Stimulated activated naive B cell treated with anti-CD40 and anti-IgM and Interleukin-4, amounts not matched to agents 10 μg/mL and 1 μg/mL and 100 μg/mL, for 72 hours (primary cell): ENCODE data around the gene OCA2.
A peak's percentile ranks its signal among the peaks of the same experiment; 100 is the strongest.

Source experiments
- ATAC-seq, 2 donors: fragments of 150-1000 bp; cut with Tn5 transposase; replicated peaks; 2 replicates each; pipeline ENCODE4 v1.10.0; 2021; ENCODE audit warnings: moderate library complexity in 1 of 2
- DNase-seq: peaks from one replicate; pipeline ENCODE4 v3.0.0; 2021
- H3K27ac Mint-ChIP-seq: one replicate; pipeline ENCODE4 v1.8.0; 2022; ENCODE audit warnings: mild to moderate bottlenecking, mixed read lengths
- H3K27me3 Mint-ChIP-seq, 2 donors: one replicate each; pipeline ENCODE4 v1.8.0; 2022; ENCODE audit warnings: mixed read lengths in 2 of 2
- H3K36me3 Mint-ChIP-seq, 2 donors: one replicate each; pipeline ENCODE4 v1.8.0; 2022; ENCODE audit warnings: mixed read lengths in 2 of 2, mild to moderate bottlenecking in 1 of 2
- H3K4me1 Mint-ChIP-seq, 2 donors: one replicate each; pipeline ENCODE4 v1.8.0; 2022; ENCODE audit warnings: mixed read lengths in 2 of 2, mild to moderate bottlenecking in 1 of 2
- H3K4me3 Mint-ChIP-seq, 2 donors: one replicate each; pipeline ENCODE4 v1.8.0; 2022; ENCODE audit warnings: mild to moderate bottlenecking in 2 of 2, mixed read lengths in 2 of 2, moderate library complexity in 1 of 2
- H3K9me3 Mint-ChIP-seq, 2 donors: one replicate each; pipeline ENCODE4 v1.8.0; 2022; ENCODE audit warnings: mixed read lengths in 2 of 2, mild to moderate bottlenecking in 1 of 2

The OCA2 gene

DNA sequence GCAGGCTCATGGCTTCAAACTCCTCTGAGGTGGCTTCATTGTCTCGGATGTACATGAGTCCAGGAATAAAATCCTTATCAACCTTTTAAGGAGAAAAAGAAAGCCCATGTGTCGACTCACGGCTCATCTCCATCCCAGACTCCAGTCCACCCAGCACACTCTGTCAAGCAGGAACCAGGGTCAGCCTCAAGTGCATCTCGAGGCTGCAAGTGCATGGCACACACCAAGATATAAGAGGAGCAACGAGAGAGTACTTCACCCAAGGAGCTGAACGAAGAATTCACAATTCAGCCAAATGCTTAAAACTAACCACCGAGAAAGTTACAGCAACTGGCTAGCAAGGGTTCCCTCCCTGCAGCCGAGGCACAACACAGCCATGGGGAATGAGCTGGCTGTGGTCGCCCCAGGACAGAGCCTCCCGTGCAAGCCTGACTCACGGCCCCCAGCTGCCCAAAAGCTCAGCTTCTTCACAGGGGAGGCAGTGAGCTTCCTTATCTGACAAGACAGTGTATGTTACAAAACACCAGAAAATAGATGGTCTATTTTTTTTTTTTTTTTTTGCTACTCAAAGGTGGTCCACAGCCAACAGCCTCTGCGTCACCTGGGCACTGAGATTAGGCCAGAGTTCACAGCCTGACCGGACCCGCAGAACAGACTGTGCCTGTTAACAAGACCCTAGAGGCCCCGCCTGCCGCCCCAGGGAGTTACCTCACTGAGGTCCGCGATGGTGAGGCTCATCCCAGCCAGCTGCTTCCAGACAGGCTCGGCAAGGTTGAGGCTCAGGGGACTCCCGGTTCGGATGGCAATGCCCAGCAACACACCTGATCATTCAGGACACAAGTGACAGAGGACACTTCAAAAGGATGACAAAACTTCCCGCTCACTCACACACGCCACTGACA lies 15.9 kb upstream of the OCA2 start:
- ATAC-seq (no peak), DNase-seq (no peak)
- Mint-ChIP-seq H3K4me1 (no peaks in the 10 kb centered on the region), H3K27me3 (no peaks in the 10 kb centered on the region), H3K27ac (no peak overlapping the region), H3K9me3 (no peaks in the 10 kb centered on the region), H3K4me3 (no peak overlapping the region), H3K36me3 (peaks cover 39 to 67% of the 10 kb centered on the region in 2 donors)

DNA sequence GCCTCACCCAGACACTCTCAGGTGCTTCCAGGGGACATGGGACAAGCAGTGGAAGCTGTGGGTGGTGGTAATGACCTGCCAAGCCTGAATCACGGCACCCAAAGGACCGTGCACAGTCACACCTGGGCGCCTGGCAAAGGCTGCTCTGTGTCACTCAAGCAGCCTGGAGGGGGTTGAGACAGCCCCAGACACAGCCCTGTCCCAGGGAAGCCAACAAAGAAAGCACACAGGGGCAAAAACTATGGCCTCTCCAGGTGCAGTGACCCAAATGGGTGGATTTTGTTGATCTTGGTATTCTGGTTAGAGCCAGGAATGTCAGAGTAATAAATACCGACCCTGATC lies 15.0 kb upstream of the OCA2 start:
- Mint-ChIP-seq H3K27ac (no peak overlapping the region), H3K9me3 (no peaks in the 10 kb centered on the region), H3K4me1 (no peaks in the 10 kb centered on the region), H3K4me3 (no peak overlapping the region), H3K27me3 (no peaks in the 10 kb centered on the region), H3K36me3 (peaks cover 39 to 67% of the 10 kb centered on the region in 2 donors)
- ATAC-seq, result no peak
- DNase-seq, result no peak

DNA sequence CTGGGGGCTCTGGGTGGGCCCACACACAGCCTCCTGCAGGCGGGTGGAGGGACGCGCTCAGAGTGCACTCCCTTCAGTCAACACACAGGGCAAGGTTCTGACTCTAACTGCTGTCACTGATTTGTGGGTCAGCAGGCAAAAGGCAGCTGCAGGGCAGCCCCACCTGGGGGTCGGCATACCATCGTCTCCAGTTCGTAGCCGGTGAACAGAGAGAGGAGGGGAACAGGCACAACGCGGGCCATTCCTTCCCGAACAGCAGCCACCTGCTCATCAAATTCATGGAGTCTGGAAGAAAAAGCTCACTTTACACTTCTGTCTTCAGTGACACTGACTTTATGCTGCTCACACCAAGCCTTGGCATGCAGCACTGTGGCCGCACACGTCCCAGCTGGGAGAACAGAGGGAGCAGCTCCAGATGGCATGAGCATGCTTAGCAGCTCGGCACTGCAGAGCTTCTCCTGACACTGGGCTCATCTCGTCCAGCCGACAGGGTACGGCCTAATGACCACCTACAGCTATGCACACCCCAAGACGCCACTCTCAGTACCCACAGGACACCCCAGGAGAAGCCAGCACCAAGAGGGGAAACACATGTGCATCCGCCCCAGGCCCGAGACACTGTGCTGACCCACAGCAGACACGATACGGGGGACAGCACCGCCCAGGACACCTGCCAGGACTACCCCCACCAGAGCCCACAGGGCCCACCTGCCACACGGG lies 14.4 kb upstream of the OCA2 start:
- Mint-ChIP-seq H3K27ac (no peak overlapping the region), H3K27me3 (no peaks in the 10 kb centered on the region), H3K4me3 (no peak overlapping the region), H3K4me1 (no peaks in the 10 kb centered on the region), H3K9me3 (no peaks in the 10 kb centered on the region), H3K36me3 (peaks cover 39 to 63% of the 10 kb centered on the region in 2 donors)
- DNase-seq (no peak), ATAC-seq (no peak)

DNA sequence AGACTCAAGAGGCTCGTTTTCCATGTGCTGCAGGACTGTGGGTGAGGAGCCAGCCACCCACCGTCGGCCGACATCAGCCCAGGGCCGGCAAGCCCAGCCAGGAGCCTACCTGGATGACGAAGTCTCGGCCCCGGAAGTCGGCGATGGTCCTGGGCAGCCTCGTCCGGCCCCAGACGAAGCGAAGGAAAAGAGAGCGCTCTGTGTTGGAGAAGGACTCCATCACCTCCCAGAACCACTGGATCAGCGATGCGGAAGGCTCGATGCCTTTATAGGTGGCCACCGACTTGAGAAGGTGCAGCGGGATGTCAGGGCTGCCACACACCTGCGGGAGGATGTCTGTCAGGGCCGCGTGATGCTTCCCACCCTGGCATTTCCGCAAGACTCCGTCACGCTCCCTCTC lies 13.8 kb upstream of the OCA2 start:
- DNase-seq (no peak), ATAC-seq (no peak)
- H3K36me3 Mint-ChIP-seq, result peaks cover 38 to 58% of the 10 kb centered on the region in 2 donors
- H3K4me3 Mint-ChIP-seq, result no peak overlapping the region
- peaks cover 0 to under 1% of the 10 kb centered on the region in 2 donors for H3K27me3 Mint-ChIP-seq
- H3K27ac Mint-ChIP-seq, result no peak overlapping the region
- no peaks in the 10 kb centered on the region for H3K9me3 Mint-ChIP-seq
- H3K4me1 Mint-ChIP-seq, result no peaks in the 10 kb centered on the region

DNA sequence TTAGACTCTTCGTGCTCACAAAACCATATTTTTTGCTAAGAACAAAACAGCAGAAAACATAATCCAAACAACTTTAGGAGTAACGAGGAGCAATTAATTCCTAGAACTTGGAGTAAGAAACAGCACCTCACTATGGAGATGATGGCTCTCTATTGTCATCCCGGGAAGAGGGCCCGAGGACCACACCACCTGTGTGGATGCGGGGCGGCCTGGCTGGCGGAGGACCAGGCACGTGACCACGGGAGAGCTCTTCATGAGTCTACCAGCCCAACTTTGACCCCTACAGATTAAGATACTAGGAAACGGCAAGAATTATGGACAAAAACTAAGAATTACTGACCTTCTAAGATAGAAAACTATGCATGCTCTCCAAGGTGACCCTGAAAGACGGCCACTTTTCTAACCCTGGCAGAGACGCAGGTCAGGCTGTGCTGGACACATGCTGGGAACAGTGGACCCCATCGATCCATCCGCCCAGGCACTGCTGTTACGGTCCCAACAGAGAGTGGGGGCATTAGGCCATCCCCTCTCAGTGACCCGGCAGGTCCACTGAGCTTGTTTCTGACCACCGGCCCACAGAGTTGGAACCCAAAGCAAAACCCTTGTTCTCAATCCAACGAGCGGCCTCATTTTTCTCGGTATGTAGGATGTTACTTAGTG lies 13.1 kb upstream of the OCA2 start:
- Mint-ChIP-seq H3K27ac (no peak overlapping the region), H3K4me1 (peaks cover under 1 to 2% of the 10 kb centered on the region in 2 donors), H3K9me3 (no peaks in the 10 kb centered on the region), H3K36me3 (peaks cover 33 to 51% of the 10 kb centered on the region in 2 donors), H3K4me3 (no peak overlapping the region), H3K27me3 (peaks cover 0 to 5% of the 10 kb centered on the region in 2 donors)
- no peak for ATAC-seq
- no peak for DNase-seq

DNA sequence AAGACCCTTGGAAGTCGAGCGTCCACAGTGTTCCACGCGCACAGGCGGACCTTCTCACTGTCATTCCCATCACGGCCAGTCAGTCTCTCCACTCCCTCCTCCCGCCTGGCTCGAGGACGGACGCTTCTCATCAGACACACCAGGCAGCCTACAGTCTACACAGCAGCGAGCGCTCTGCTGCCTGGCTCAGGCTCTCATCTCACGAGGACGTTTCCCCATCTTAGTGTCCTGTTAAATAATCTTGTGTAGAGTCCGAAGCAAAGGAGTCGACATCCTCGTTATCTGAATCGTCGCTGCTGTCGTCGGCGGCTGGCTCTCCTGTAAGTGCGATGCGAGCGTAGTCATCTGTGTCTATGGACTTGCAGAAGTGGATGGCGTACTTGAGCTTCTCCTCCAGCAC lies 12.4 kb upstream of the OCA2 start:
- DNase-seq, result no peak
- Mint-ChIP-seq H3K27ac (no peak overlapping the region), H3K9me3 (no peaks in the 10 kb centered on the region), H3K4me1 (peaks cover 2 to 5% of the 10 kb centered on the region in 2 donors), H3K27me3 (peaks cover 0 to 8% of the 10 kb centered on the region in 2 donors), H3K36me3 (peaks cover 32 to 50% of the 10 kb centered on the region in 2 donors), H3K4me3 (no peak overlapping the region)
- no peak for ATAC-seq

DNA sequence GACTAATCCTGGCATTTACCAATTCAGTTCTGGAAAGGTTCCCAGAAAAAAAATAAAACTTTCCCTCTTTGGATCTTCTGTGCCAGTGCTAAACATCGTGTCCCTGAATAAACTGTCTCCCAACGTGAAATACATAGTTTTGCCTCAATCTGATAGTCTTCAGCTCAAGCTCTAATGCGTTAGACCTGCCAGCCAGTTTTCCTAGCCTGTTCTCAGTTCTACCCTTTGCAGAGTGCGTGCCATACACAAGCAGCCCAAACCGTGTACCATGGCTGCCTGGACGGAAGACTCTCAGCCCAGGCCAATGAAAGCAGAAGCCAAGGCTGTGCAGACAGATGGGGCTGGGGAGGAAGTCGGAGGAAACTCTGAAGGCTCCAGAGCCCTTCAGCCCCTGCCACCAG lies 11.4 kb upstream of the OCA2 start:
- ATAC-seq (no peak), DNase-seq (no peak)
- H3K4me1 Mint-ChIP-seq, result peaks cover 10 to 12% of the 10 kb centered on the region in 2 donors
- no peaks in the 10 kb centered on the region for H3K9me3 Mint-ChIP-seq
- no peak overlapping the region for H3K27ac Mint-ChIP-seq
- peaks cover 10 to 16% of the 10 kb centered on the region in 2 donors for H3K27me3 Mint-ChIP-seq
- H3K36me3 Mint-ChIP-seq, result peaks cover 22 to 46% of the 10 kb centered on the region in 2 donors
- no peak overlapping the region for H3K4me3 Mint-ChIP-seq

DNA sequence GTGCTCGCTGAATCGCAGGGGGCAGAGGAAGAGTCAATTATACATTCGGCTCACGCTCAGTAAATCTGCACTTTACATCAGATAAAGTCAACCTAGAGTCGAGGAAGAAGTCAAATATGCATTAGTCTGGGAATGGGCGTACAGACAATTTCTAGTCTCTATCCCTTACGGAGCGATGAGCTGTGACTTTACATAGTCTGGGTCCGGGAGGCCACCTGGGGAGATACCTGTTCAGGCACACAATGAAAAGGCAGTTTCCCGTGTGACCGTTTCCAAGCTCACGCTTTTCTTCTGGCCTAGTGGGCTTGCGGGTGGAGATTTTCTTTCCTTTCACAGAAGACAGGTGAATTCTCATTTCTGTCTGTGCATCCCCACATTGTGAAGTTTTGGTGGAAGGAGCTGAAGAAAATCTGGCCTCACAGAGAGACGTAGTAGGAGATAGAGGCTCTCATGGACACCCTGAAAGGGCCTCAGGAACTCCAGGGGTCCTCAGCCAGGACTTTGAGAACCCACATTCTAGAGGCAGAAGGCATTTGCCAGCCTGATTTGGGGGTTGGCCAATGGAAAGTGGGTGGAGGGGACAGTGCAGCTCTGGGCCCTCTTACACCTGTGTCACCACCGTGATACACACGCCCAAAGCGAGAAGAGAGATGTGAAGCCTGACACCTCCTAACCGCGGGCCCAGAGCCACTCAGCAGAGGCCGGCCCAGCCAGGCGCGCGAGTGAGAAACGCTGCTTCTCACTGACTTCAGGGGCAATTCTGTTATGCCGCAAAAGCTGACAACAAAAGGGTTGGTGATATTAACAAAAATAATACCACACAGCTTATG lies 10.7 kb upstream of the OCA2 start:
- ATAC-seq (no peak), DNase-seq (no peak)
- Mint-ChIP-seq H3K27ac (no peak overlapping the region), H3K36me3 (peaks cover 22 to 40% of the 10 kb centered on the region in 2 donors), H3K4me3 (no peak overlapping the region), H3K27me3 (peaks cover 16 to 22% of the 10 kb centered on the region in 2 donors), H3K9me3 (no peaks in the 10 kb centered on the region), H3K4me1 (peaks cover 12 to 13% of the 10 kb centered on the region in 2 donors)

DNA sequence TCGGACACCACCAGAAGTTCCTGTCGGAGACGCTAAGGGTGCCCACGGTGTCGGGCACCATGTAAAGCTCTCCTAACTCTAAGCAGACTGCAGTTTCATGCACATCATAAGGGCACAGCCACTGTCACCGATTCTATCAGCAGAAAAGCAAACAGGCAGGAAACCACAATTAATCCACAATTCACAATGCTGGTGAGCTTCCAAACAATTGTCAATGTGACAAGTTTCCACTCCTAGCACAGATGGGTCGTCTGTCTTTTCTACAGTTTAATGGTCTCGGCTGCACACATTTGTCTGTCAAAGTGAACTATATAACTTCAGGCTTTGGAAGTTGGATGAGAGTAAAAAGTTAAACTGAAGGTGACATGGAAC lies 8.8 kb upstream of the OCA2 start:
- H3K4me3 Mint-ChIP-seq, result peak overlapping the region in 1 of 2 donors; percentile 46
- no peaks in the 10 kb centered on the region for H3K9me3 Mint-ChIP-seq
- no peak overlapping the region for H3K27ac Mint-ChIP-seq
- peaks cover 36 to 38% of the 10 kb centered on the region in 2 donors for H3K27me3 Mint-ChIP-seq
- peaks cover 13 to 24% of the 10 kb centered on the region in 2 donors for H3K36me3 Mint-ChIP-seq
- DNase-seq, result no peak
- peaks cover 13% of the 10 kb centered on the region in 2 donors for H3K4me1 Mint-ChIP-seq
- peak in 1 of 2 donors; percentile 20 for ATAC-seq

DNA sequence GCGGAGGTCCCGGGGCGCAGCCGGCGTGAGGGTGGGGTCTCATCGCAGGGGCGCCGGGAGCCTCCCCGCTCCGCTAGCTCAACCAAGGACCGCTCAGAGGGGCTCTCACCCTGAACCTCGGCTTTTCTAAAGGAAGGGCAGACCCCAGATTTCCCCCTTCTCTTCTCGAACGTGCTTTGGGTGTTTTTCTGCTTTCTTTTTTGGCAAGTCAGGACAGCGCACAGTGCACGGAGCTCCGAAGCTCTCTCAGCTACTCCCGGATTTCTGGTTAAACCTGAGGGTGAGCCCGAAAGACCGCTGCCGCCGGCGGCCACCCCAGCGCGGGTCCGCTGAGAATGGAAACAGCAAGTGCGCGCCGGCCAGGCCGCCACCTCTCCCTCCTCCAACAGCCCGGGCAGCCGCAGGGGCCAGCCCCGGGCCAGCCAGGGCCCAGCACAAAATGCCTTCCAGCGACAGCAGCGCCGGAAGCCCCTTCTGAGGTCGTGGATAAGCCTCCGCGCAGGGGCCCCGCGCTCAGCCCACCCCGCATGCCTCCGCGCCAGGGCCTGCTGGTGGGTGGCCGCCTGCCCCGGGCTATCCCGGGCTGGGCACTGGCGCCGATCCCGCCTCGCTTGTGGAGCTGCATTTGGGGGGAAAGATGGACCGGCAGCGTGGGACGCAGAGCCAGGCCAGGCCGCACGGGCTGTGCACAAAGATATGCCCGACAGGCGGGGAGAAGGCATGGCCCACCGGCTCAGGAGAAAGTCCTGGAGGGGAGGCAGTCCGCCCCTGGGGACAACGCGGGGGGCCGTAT lies 8.2 kb upstream of the OCA2 start:
- peaks cover 36 to 38% of the 10 kb centered on the region in 2 donors for H3K27me3 Mint-ChIP-seq
- H3K27ac Mint-ChIP-seq, result no peak overlapping the region
- peak overlapping the region; percentile 84 to 90 for H3K4me3 Mint-ChIP-seq
- H3K9me3 Mint-ChIP-seq, result no peaks in the 10 kb centered on the region
- peaks cover 12 to 18% of the 10 kb centered on the region in 2 donors for H3K36me3 Mint-ChIP-seq
- peaks cover 13% of the 10 kb centered on the region in 2 donors for H3K4me1 Mint-ChIP-seq
- ATAC-seq, result peak; percentile 58 to 63
- no peak for DNase-seq

DNA sequence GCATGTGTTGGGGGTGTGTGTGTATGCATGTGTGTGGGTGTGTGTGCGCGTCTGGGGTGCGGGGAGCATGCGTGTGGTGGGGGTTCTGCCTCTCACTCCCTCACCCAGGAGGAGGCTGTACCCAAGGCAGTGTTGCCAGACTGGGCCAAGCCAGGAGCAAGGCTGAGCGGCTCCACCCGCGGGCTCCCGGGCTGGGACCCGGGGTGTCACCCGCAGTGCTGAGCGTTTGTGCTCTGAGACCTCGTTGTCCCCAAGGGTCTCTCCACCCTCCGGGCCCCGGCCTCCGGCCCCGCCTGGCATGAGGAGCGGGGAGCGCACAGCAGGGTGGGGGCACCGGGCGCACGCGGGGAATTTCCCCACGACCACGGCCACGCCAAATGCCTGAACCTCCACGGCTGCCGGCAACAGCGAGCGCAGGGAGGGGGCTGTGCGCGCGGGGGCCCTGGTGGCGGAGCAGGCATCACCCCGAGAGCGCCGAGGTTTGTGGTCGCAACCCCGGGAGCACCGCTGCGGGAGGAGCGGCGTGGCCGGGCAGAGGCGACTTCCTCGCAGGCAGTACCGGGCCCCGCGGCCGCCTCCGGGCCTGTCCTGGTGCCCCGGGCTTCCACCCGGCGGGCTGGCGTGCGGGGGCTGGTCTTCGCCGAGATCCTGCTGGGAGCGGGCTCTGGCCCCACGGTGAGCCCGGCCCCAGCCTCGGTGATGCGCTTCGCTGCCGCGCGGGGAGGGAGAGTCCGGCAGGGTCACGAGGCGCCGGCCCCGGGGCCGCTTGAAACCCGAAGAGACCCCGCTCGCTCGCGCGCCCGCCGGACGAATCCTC lies 7.4 kb upstream of the OCA2 start:
- Mint-ChIP-seq H3K9me3 (no peaks in the 10 kb centered on the region), H3K4me3 (peak overlapping the region; percentile 77 to 90), H3K36me3 (peaks cover 4 to 10% of the 10 kb centered on the region in 2 donors), H3K27me3 (peaks cover 36 to 38% of the 10 kb centered on the region in 2 donors), H3K27ac (no peak overlapping the region), H3K4me1 (peaks cover 13% of the 10 kb centered on the region in 2 donors)
- no peak for DNase-seq
- ATAC-seq, result peak; percentile 51 to 56

DNA sequence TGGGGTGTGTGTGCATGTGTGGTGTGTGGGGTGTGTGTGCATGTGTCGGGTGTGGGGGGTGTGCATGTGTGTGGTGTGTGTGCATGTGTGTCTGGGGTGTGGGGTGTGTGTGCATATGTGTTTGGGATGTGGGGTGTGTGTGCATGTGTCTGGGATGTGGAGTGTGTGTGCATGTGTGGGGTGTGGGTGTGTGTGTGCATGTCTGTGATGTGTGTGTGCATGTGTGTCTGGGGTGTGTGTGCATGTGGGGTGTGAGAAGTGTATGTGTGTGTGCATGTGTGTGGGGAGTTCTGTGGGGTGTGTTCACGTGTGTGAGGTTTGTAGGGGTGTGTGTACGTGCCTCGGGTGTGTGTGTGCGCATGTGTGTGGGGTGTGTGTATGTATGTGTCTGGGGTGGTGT lies 6.7 kb upstream of the OCA2 start:
- Mint-ChIP-seq H3K27me3 (peaks cover 36 to 38% of the 10 kb centered on the region in 2 donors), H3K4me1 (peaks cover 13% of the 10 kb centered on the region in 2 donors), H3K9me3 (no peaks in the 10 kb centered on the region), H3K27ac (no peak overlapping the region), H3K4me3 (peak overlapping the region; percentile 46 to 77), H3K36me3 (peaks cover 1 to 8% of the 10 kb centered on the region in 2 donors)
- DNase-seq (no peak), ATAC-seq (no peak)
